Measurements from ENCODE around the gene WDR54. TPM values are rescaled to one million over a fixed set of nuclear protein-coding genes. Genes with fewer than 3 reads are reported as not detected.
"Not testable (repeated sequence)": the region's sequence is repeated elsewhere in the genome, so short reads cannot be mapped to it uniquely, and the experiment has no call there.

WDR54 gene
- total RNA-seq, 1 donor from 2014 or later = 29.1 TPM

DNA sequence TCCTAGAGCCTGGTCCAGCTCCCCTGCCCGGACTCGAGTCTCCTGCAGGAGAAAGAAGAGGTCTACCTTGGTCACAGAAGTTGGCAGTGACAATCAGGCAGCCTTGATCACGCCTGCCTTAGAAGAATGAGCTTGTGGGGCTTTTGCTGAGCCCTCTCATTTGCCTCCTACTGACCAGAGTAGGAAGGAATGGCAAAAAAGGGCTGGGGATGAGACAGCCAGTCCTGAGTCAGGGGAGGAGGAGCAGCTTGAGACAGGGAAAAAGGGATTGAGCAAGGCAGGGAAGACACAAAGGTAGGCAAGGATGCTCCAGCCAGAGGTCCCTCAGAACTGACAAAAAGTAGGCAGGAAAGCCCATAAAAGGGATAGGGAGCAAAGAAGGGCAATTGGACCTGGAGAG lies 6.0 kb downstream of the WDR54 start:
- DNase-seq (ENCODE audit: extremely low read depth, low read depth, low spot score) = no peak

DNA sequence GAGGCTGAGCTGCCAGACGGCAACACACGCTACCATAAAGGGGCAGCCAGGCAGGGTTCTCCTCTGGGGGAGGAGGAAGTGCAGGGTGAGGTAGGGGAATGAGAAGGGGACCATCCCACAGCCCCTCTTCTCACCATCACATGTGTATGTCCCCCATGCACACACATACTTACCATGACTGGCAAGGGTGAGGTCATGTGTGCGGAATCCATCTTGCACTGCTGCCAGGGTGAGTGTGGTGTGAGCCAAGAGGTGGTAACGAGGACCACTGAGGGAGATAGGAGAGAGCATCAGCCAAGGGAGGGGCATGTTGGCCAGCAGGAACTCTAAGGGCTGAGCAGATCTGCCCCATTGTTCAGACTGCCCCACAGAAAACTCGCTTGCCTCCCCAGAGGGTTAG lies 7.1 kb downstream of the WDR54 start:
- no peak for DNase-seq (ENCODE audit: extremely low read depth, low read depth, low spot score)

DNA sequence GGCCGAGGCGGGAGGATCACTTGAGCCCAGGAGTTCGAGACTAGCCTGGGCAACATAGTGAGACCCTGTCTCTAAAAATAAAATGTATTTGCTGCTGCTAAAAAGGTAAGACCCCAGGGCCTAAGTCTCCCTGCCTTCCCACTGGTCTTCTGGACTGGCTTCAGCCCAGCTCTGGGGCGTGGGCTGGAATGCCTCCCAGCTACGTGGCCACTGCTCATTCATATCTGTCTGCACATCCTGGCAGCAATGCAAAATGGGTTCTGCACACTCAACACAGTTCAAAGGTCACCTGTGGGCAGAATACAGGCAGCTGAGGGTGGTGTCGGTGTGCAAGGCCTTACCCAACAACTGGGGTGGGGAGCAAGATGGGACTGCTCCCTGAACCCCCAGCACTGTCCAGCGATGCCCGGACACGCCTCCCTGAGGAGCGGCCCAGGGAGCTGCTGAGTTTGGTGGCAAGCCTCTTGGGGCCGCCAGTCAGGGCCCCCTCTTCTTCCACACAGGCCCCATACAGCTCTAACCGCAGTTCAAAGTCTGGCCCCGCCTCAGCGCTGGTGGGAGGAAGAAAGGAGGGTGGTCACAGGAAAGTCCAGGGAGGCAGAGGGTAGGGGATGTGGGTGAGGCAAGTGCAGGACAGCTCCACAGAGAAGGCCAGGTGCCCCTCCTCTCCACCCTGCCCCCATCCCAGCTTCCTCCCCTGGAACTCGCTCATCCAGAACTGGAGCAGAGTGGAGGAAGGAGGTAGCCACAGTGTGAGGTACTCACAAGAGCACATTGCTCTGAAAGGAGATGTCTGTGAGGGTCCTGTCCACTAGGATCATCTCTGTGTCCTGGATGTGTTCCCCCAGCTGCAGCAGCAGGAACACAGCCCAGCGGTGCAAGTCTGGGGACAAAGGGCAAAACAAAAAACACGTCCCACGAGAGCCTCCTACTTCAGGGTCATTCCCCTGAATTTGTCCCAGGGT lies 8.2 kb downstream of the WDR54 start:
- DNase-seq (ENCODE audit: extremely low read depth, low read depth, low spot score) = no peak

DNA sequence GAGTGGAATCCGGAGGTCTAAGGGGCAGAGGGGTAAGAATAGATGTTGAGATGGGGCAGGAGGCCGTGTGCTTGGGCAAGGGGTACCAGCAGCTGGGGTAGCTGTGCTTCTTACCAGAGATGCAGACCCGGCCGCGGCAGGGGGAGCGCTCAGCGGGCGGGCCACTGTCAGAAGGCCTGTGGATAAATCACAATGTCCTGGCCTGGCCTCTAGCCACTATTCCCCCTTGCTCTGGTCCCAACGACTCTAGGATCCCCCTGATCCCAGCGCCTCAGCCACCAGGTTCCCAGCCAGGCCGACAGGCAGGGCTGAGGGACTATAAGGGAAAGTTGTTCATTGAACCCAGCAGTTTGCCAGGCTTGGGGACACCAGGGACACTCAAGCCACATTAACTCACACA lies 9.0 kb downstream of the WDR54 start:
- DNase-seq (ENCODE audit: extremely low read depth, low read depth, low spot score) = no peak

DNA sequence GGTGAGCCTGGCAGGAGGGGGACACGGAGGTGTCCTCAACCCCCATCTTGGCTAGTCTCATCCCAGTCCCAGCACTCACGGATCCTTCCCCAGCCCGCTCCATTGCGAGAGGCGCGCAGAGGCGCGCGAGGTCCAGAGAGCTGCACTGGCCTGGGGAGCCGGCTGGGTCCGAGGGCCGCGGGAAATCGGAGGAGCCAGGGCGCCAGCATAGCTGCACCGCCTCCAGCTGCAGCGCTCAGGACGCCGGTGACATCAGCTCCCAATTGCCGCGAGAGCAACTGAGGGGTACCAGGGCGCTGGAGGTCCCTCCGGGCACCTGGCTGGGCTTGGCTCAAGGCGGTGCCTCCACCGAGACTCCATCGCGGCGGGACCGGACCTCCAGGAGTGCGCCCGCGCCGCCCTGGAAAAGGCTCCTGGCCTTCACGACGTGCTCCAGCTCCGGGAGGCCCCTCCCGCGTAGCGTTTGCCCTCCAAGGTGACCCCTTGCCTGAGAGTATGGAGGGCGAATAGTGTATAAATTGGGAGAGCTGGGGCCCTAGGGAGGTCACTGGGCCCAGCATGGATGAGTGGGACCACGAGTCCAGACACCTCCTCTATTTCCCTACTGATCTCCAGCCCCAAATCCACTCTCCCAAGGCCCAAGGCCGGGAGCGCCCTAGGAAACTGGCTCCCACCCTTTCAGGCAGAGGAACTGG lies 14.7 kb downstream of the WDR54 start:
- DNase-seq (ENCODE audit: extremely low read depth, low read depth, low spot score) = no peak

DNA sequence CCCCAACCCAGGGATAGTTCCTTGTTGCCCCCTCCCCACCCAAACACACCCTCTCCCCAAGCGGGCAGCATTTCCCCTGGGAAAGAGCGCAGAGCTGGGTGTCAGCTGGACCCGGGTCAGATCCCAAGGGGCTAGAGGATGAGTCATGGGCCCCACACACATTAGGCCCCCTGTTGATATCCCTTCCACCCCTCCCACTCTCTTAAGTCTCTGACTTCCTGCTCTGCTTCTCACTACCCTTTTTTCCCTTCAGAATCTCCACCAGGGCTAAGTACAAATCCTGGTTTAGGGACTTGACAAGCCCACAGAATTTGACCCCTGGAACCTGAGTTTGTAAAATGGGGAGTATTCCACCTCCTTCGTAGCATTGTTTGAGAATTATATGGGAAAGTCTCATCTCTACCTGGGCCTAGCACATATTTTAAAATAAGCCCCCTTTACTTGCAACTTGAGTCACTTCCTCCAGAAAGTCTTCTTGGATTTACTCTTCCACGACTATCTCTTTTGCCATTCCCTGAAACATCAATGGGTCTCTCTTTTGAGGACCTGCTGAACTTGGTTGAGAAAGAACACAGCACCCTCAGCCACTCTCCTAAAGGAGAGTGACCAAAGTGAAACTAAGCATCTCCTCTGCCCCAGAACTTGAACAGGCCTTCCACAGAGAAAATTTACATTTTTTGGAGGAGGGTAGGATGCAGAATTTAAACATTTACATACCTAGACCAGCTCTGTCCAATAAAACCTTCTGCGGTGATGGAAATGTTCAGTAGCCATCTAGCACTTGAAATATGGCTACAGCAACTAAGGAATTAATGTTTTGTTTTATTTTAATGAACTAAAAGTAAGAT lies 15.5 kb downstream of the WDR54 start:
- no peak for DNase-seq (ENCODE audit: extremely low read depth, low read depth, low spot score)

DNA sequence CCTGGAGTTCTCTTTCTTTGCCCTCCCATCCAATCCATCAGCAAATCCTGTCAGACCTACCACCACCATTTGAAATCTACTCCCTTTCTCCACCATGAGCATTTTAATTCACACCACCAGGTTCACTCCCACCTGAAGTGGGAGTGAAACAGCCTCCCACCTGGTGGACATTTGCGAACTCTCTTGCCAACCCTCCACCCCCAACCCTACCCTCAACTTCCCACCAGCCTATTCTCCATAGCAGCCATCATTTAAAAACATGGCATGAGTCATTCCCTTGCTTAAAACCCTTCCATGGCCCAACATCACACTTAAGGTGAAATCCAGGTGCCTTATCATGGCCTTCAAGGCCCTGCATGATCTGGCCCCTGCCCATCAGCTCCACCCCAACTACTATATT lies 16.7 kb downstream of the WDR54 start:
- DNase-seq (ENCODE audit: extremely low read depth, low read depth, low spot score) = no peak

DNA sequence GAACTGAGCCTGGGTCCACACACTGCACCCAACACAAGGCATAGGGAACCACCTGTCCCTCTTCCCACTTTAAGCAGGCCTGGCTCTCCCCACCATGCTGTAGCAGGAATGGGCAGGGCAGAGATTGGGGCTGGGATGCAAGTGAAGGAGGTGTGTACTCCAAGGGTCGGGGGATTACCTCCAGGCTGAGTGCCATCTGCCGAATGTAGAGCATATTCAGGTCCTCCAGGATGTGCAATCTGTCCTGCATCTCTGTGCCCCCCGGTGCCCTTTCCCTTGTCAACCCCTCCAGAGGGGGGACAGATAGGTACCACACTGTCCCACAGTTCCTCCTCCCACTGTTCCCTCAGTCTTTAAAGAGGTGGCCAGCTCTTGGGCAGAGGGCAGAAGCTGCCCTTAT lies 17.8 kb downstream of the WDR54 start:
- no peak for DNase-seq (ENCODE audit: extremely low read depth, low read depth, low spot score)

DNA sequence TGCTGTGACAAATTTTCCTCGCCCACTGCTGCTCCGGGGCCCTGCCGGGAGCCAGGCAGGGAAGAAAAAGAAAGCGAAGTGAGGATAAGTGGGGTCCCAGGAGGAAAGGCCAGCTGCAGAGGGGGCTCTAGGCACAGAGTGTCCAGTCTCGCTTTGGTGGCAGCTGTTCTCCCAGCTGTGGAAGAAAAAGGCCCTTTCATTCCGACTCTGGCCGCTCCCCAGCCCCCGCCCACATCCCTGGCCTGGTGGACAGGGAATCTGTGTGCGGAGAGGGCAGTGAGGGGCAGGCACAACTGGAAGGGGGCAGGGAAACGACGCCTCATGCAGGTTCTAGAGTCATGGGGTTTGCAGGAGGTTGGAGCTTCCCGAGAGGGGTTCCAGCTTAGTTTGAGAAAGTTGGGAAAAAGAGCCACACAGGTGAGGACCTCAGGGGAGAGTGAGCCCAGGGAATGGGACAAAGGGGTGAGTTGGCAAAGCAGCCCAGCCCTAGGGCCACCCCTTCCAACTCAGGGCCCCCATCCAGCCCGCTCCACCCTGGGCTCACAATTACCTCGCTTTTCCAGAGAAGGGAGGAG lies 18.4 kb downstream of the WDR54 start:
- no peak for DNase-seq (ENCODE audit: extremely low read depth, low read depth, low spot score)

DNA sequence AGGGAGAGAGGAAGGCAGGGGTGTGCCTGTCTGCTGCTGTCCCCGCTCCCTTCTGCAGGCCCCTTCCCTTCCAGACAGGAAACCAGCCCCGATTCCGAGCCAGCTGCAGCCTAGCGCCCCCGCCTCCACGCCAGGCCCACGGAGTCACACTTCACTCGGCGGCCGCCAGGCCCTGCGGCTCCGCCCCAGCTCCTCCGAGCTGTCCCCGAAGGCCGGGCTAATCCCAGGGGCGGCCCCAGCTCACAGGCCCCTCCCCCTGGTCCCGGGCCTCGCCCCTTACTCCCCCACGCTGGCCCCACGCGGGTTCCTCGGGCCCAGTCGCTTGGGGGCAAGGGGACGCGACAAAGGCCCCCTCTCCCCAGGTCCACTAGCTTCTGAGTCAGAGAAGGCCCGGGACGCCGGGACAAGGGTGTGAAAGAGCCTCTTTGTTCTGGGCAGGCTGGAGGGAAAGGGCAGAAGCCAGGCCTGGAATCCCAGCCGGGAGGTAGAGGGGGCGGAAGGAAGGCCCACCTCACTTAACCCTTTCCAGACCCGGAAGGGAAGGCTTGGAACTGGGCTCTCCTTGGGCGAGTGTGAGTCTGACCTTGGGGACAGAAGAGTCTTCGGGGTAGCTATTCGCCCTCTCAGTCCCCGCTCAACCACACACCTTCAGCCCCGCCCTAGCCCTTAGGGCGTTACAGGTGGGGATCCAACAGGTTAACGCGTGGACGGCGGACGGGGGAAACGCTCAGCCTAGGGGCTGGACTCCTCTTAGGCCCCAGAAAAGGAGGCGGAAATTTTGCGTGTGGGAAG lies 19.0 kb downstream of the WDR54 start:
- DNase-seq (ENCODE audit: extremely low read depth, low read depth, low spot score) = no peak

DNA sequence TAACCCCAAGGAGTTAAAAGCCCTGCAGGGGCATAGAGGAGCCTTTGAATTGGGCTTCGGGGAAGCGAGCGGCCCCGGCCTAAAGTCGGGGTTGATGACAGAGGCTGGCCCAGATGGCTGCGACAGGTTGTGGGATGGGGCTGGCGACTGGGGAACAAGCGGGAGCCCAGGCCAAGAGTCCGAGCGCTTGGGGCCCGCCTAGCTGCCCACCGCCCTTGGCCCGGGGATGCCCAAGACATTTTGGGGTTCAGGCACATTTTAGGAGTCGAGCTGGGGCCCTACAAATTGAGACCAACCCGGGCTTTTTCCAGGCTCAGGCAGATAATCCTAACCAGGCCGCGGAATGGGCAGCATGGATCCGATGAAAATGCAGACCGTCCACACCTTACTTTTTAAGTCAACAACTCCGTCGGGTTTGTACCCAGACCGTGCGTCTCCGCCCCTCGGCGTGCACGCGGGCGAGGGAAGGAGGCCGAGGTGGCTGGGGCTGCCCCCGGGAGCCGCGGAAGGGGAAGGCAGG lies 19.7 kb downstream of the WDR54 start:
- no peak for DNase-seq (ENCODE audit: extremely low read depth, low read depth, low spot score)

DNA sequence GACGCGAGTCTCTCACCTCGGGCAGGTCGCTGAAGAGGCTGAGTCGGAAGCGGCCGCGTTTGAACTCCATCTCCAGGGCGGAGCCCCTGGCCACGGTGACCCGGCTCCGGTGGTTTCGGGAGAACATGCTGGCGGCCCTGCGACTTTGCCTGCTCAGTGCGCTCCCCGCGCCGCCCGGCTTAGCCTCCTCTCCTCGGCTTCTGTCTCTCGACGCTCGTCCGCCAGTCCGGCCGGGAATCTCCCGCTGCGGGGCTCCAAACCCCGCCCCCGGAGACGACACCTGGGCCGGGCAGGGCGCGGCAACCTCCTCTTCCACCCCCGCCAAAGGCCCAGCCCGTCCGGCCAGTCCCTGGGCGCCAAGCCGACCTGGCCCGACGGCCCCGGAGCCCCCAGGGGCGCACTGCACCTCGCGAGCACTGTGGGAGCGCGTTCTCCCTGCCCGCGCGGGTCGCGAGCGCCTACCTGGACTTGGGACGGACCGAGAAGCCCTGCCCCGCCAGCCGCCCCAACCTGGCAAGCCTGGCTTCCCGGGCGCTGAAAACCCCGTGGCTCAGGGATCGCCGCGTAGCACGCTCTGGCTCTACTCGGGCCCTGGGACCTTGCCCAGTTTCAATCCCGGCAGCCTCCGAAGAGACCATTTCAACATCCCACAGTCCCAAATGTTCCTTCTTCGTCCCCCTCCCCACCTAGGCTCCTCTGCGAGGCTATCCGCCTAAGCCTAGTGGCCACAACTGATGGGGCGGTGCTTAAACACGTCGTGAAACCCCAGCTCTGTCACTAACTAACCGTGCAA lies 20.4 kb downstream of the WDR54 start, which contains the start of gene RTKN:
Gene RTKN, minus strand, starts transcription at position 248 of the 793 bp plus-strand sequence. Its CDS starts 121 bp downstream, at position 127.
- no peak for DNase-seq (ENCODE audit: extremely low read depth, low read depth, low spot score)

DNA sequence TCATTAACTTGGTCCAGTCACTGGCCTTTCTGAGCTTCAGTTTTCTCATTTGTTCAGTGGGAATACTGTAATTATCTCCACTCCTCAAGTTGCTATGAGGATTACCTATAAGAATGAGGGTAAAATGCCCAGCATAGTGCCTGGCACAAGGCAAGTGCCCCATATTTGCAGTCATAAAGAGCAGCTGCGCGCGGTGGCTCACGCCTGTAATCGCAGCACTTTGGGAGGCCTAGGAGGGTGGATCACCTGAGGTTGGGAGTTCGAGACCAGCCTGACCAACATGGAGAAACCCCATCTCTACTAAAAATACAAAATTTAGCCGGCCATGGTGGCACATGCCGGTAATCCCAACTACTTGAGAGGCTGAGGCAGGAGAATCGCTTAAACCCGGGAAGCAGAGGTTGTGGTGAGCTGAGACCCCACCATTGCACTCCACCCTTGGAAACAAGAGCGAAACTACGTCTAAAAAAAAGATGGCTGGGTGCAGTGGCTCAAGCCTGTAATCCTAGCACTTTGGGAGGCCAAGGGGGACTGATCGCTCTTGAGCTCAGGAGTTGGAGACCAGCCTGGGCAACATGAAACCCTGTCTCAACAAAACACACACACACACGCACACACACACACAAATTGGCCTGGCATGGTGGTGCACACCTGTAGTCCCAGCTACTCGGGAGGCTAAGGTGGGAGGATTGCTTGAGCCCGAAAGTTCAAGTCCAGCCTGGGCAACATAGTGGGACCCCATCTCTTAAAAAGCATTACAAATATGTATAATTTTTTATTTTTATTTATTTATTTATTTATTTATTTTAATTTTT lies 21.2 kb downstream of the WDR54 start:
- DNase-seq (ENCODE audit: extremely low read depth, low read depth, low spot score) = not testable (repeated sequence)

DNA sequence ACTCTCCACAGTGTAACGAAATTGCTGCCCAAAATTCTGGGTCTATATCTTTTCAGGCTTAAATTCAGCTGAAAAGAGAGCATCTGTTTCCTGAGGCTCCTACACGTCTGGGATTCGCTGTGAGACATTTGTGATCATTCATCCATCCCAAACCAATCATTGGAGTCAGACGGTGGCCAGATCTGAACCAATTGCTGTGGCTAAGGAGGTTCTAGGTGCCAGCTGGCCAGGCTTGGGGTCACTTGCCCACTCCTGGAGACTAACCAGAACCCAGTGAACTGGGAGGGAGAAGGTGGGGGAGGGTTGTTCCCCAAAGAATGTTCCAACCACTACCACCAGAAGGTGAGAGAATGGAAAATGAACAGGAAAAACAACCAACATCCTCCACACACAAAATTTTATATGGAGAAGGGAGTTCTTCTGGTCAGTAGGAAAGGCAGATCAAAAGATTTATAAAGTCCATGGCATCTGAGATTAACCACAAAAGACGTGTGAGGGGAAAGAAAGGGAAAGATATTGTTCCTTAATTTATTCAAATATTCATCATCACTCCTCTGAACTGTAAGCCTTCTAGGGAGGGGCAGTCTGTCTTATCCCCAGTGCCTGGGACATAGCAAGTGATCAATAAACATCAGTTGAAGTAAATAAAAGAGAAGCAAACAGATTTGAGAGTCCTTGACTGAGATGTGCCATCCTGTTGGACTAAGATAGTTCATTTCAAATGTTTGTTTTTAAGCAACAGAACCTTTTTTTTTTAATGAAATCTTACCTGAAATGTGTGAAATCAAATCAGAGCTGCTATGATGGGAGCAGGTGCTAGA lies 23.2 kb downstream of the WDR54 start:
- DNase-seq (ENCODE audit: extremely low read depth, low read depth, low spot score) = no peak

DNA sequence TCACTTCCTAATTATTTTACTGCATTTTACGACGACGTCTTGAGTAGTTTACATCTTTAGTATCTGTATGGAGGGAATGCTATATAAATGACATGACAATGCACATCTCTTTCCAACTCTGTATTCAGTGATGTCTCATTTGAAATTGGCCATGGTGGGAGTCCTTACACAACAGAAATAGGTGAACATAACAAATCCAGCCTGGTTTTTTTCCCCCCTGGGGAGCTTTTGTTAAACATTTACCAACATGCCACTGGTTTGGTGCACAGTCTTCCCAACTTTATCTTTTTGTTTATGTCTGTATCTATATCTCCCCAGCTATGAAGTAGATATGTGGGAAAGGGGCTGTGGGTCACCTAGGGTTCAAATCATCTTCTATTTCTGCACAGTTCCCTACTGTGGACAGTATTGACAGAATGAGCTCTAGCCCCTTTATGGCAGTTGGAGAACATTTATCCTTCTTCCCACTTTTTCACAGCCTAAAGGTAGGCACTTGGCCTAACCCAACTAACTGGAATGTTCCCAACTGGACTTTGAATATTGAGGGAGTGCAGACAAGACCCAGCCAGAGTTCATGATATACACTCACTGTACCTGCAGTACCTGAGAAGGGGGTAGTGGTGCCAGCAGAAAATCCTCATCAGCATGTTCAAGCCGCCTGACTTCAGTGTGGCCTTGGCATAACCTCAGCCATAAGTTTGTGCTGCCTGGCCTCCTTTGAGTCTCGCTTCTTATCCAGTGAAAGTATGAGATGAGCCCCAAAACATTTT lies 25.9 kb downstream of the WDR54 start:
- no peak for DNase-seq (ENCODE audit: extremely low read depth, low read depth, low spot score)

DNA sequence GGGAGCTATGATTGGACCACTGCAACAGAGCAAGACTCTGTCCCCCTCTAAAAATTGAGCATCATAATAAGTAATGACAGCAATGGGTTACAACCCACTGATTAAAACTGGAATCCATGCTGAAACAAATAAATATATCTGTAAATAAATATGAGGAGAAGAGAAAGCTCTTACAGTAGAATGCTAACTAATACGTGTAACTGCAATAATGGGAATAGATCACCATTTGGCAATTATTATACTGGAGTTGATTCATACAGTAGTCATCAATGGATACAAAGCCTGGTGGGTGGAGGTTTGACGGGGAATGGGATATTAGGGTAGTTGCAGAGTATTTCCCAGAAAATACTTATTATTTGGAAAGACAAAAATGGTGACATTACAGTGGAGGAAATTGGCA lies 27.2 kb downstream of the WDR54 start:
- DNase-seq (ENCODE audit: extremely low read depth, low read depth, low spot score) = no peak
